ENCODE measurements around the gene LUC7L3. TPM values are rescaled to one million over a fixed set of nuclear protein-coding genes. Genes with fewer than 3 reads are reported as not detected.

The LUC7L3 gene, protein sequence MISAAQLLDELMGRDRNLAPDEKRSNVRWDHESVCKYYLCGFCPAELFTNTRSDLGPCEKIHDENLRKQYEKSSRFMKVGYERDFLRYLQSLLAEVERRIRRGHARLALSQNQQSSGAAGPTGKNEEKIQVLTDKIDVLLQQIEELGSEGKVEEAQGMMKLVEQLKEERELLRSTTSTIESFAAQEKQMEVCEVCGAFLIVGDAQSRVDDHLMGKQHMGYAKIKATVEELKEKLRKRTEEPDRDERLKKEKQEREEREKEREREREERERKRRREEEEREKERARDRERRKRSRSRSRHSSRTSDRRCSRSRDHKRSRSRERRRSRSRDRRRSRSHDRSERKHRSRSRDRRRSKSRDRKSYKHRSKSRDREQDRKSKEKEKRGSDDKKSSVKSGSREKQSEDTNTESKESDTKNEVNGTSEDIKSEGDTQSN
- total RNA-seq, result 32.0 TPM

GRCh38 chr17:50719144-50719923, at the start of gene LUC7L3:
Gene LUC7L3, plus strand, starts transcription at chr17:50719603. Its CDS starts 130 bp downstream, at chr17:50719733.
- peaks cover 15 to 23% of the 10 kb centered on the region in 2 donors for H3K4me1 ChIP-seq
- intact Hi-C loops (cut with DNase I), result loop anchor here (1.0 kb wide), 1 partner anchor 12 kb away; the partner anchor contains the start of gene ANKRD40

DNA sequence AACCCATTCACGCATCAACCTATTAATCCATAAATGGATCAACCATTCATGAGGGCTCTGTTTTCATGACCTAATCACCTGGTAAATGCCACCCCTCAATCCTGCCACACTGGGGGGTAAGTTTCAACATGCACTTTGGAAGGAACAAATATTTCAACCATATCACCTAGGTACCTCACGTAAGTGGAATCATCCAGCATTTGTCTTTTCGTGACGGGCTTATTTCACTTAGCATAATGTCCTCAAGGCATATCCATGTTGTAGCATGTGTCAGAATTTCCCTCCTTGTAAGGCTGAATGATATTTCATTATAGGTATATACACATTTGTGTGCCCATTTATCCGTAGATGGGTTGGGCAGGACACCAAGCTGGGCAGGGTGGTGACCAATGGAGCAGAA, 47.3 kb upstream of the LUC7L3 start:
- no peak for TF ChIP-seq CTCF (IDR thresholded peaks at IDR 0.05)
- no peak for DNase-seq (ENCODE audit: low spot score in 2 of 2)
- H3K4me3 ChIP-seq, result no peak overlapping the region
- H3K4me1 ChIP-seq, result peaks cover 2 to 7% of the 10 kb centered on the region in 2 donors
- no peaks in the 10 kb centered on the region for H3K9me3 ChIP-seq
- H3K27ac ChIP-seq, result no peak overlapping the region
- H3K27me3 ChIP-seq, result no peaks in the 10 kb centered on the region
- intact Hi-C loops (cut with DNase I), result no loop called here
- peaks cover 0 to 3% of the 10 kb centered on the region in 2 donors for H3K36me3 ChIP-seq

More at GRCh38 chr17:50719144-50719923, at the start of gene LUC7L3:
- Histone ChIP-seq H3K36me3 (no peaks in the 10 kb centered on the region), H3K4me3 (peak within 1 kb of the TSS; percentile 77 to 95), H3K27ac (peak within 1 kb of the TSS; percentile 91 to 97), H3K9me3 (no peaks in the 10 kb centered on the region), H3K27me3 (no peaks in the 10 kb centered on the region)
- TF ChIP-seq CTCF (IDR thresholded peaks at IDR 0.05), result no peak
- DNase-seq (ENCODE audit: low spot score in 2 of 2), result peak; percentile 81 to 96

DNA sequence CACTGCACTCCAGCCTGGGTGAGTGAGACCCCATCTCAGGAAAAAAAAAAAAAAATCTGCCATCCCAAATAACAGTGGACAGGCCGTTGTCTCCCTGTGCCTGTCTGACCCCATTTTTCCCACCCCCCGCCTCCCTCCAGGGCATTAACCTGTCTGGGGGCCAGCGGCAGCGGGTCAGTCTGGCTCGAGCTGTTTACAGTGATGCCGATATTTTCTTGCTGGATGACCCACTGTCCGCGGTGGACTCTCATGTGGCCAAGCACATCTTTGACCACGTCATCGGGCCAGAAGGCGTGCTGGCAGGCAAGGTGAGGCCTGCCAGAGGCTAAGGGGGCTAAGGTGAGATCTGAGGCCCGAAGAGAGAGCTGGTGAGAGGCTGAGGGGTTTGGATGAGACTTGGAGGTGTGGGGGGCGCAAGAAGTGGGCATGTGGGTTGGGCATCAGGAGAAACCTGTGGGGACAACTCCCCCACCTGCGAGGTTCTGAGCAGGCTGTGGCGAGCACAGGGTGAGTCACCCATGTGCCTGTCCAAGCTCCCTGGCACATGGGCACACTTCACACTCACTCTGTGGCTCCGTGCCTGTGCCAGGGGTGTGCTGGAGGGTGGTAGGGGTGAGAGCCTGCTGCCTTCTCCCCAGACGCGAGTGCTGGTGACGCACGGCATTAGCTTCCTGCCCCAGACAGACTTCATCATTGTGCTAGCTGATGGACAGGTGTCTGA, 46.4 kb upstream of the LUC7L3 start:
- intact Hi-C loops (cut with DNase I), result no loop called here
- Histone ChIP-seq H3K4me3 (no peak overlapping the region), H3K27me3 (no peaks in the 10 kb centered on the region), H3K27ac (peak overlapping the region; percentile 51 to 66), H3K36me3 (peaks cover 0 to 3% of the 10 kb centered on the region in 2 donors), H3K4me1 (peaks cover 2 to 7% of the 10 kb centered on the region in 2 donors), H3K9me3 (no peaks in the 10 kb centered on the region)
- TF ChIP-seq CTCF (IDR thresholded peaks at IDR 0.05), result no peak
- DNase-seq (ENCODE audit: low spot score in 2 of 2), result peak; percentile 54 to 90

GRCh38 chr17:50675190-50675589, 44.2 kb upstream of the LUC7L3 start:
- Histone ChIP-seq H3K27me3 (no peaks in the 10 kb centered on the region), H3K4me3 (no peak overlapping the region), H3K9me3 (no peaks in the 10 kb centered on the region), H3K4me1 (peaks cover 2 to 7% of the 10 kb centered on the region in 2 donors), H3K27ac (no peak overlapping the region), H3K36me3 (peaks cover 0 to 3% of the 10 kb centered on the region in 2 donors)
- no peak for TF ChIP-seq CTCF (IDR thresholded peaks at IDR 0.05)
- intact Hi-C loops (cut with DNase I), result no loop called here
- no peak for DNase-seq (ENCODE audit: low spot score in 2 of 2)

DNA sequence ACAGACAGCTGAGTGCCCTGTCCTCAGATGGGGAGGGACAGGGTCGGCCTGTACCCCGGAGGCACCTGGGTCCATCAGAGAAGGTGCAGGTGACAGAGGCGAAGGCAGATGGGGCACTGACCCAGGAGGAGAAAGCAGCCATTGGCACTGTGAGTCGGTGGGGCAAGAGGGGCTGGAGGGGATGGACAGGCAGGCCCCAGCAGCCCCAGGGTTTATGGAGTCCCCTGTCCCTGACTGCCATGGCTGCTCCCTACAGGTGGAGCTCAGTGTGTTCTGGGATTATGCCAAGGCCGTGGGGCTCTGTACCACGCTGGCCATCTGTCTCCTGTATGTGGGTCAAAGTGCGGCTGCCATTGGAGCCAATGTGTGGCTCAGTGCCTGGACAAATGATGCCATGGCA, 43.8 kb upstream of the LUC7L3 start:
- Histone ChIP-seq H3K27me3 (no peaks in the 10 kb centered on the region), H3K9me3 (no peaks in the 10 kb centered on the region), H3K27ac (no peak overlapping the region), H3K4me3 (no peak overlapping the region), H3K4me1 (peaks cover 2 to 7% of the 10 kb centered on the region in 2 donors), H3K36me3 (peaks cover 0 to 3% of the 10 kb centered on the region in 2 donors)
- intact Hi-C loops (cut with DNase I), result no loop called here
- no peak for DNase-seq (ENCODE audit: low spot score in 2 of 2)
- no peak for TF ChIP-seq CTCF (IDR thresholded peaks at IDR 0.05)
